Measurements from ENCODE around the gene MAB21L1.
A peak's percentile ranks its signal among the peaks of the same experiment; 100 is the strongest.

The MAB21L1 gene

DNA sequence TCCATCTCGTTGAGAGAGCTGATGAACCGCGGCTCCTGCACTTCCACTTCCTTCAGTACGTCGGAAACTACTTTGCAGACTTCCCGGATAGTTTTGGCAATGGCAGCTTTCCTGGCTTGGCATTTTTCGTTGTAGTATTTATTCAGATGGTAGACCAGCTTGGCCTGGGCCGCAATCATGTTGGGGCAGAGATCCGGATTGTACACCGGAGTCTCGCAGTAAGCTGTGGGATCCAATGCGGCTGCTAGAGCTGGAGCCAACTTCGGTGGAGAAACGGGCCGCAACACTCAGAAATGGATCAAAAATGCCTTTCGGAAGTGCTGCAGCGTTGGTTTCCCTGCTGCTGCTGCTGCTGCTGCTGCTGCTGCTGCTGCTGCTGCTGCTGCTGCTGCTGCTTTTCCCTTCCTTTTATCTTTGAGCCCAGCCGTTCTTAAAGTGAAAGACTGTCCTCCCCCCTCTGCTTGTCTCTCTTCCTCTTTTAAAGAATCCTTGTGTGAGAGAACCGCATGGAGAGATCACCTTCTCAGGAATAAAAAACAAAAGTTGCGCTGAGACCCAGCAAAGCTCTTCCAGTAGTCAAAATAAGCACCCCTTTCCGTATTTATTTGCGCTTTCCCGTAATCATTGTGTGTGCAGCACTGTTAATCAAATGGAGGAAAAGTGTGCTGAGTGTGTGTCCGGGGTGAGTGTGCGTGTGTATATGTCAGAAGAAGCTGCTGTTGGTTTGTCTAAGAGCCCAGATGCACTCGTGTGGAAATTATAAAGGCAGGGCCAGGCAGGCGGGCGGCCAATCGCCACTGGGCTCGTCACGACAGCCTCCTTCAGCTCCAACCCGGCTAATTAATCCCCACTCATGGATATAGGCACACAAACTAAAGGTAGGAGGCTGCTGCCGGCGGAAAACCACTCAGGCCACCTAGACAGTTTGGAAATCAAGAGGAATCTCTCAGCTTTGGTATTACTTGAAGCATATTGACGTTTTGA lies at the start of gene MAB21L1:
Gene MAB21L1 (minus strand): TSS at position 730 of the 984 bp plus-strand sequence. CDS start 551 bp downstream, at position 179.
- peak; percentile 38 for DNase-seq (ENCODE audit: low spot score)

DNA sequence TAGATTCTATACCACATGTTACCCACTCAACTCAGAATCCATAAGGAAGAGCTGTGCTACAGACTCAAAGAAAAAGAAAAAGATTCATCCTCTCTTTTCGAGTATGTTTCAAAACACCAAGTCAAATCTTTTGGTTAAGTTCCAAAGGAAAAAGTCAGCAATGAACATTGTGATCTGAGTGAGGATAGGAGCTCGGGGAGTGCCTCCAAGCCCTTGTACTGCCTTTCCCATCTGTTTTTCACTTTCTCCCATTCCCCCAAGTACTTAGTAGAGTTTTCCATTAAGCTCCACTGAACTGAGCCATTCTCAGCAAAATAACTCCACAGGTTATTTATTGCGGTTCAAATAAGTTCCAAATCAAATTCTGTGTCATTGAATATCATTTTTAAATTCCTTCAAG lies 47.7 kb upstream of the MAB21L1 start:
- TF ChIP-seq, protein P1, sequence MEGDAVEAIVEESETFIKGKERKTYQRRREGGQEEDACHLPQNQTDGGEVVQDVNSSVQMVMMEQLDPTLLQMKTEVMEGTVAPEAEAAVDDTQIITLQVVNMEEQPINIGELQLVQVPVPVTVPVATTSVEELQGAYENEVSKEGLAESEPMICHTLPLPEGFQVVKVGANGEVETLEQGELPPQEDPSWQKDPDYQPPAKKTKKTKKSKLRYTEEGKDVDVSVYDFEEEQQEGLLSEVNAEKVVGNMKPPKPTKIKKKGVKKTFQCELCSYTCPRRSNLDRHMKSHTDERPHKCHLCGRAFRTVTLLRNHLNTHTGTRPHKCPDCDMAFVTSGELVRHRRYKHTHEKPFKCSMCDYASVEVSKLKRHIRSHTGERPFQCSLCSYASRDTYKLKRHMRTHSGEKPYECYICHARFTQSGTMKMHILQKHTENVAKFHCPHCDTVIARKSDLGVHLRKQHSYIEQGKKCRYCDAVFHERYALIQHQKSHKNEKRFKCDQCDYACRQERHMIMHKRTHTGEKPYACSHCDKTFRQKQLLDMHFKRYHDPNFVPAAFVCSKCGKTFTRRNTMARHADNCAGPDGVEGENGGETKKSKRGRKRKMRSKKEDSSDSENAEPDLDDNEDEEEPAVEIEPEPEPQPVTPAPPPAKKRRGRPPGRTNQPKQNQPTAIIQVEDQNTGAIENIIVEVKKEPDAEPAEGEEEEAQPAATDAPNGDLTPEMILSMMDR (IDR thresholded peaks at IDR 0.05; ENCODE audit: extremely low read depth, missing control alignments) = no peak
- DNase-seq (ENCODE audit: low spot score) = no peak

More for the DNA sequence above, at the start of gene MAB21L1:
- TF ChIP-seq, protein P1 (IDR thresholded peaks at IDR 0.05; ENCODE audit: extremely low read depth, missing control alignments) = no peak

DNA sequence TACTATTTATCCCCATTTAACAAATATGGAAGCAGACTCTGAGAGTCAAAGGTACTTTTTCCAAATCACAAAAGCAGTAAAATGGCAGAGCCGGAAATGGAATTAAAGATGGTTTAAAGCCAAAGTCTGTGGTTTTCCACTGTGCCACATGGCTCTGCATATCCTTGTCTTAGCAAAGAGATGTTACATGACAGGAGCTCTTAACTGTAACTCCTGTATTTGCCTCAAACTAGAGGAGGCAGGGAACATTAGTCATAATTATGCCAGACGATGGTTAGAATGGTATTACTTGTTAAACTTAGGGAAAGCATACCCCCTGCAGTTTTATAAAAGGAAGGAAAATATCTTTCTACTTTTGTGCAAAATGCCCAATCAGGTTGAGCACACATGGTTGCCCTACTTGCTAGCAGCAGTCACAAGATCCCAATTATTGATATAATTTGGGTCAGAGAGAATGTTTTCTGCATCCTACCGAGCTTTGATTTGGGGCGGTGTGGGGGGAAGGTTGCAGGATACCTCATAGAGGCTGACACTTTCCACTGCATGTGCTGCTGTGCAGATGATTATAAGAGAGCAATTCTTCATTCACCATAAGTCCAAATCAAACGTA lies 42.0 kb upstream of the MAB21L1 start:
- no peak for DNase-seq (ENCODE audit: low spot score)
- TF ChIP-seq, protein P1 (IDR thresholded peaks at IDR 0.05; ENCODE audit: extremely low read depth, missing control alignments) = no peak

DNA sequence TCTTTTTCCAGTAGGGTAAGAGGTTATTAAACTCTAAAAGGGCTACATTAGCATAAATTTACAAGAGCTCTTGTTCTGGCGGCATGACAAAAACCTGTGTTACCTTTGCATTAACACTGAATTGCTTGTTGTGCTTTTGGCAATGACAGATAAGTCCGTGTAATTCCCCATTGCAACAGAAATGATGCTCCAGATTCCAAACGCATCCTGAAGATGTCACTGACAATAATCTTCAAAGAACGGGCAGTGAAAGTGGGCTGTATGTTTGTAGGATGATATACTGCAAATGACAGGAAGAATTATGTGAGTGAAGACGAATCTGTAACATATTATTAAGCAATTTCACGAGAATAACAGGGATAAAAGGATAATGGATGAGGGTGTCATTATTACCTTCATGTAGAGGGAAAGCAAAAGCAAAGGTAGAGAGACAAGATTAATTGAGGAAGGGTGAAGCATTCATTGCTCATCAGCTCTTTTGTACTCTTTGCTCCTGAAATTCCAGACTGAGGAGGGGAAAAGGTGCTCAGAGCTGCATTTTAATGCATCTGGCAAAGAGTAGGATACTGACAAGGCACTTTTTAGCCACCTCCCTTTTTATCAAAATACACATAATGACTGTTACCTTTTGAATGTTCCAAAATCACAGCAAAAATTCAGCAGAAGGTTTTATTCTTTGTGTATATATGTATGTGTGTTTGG lies 38.5 kb upstream of the MAB21L1 start:
- TF ChIP-seq, protein P1 (IDR thresholded peaks at IDR 0.05; ENCODE audit: extremely low read depth, missing control alignments) = no peak
- no peak for DNase-seq (ENCODE audit: low spot score)

DNA sequence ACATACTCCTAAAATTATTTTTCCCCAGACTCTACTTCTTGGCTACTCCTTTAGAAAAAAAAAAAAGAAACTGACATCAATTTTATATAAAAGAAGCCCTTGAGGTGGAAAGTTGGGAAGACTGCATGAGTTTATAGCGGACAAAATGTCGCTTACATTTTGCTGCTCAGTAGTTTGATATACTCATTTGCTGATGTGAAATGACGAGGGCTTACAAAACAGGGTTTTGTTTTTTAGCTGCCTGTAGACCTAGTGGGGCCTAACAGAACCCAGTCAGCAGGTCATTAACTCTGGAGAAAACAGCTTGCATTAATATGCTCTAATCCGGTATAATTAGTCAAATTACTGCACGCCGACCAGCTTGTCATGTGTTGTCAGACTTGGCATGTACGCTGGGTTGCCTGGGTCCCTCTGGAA lies 37.6 kb upstream of the MAB21L1 start:
- TF ChIP-seq, protein P1 (IDR thresholded peaks at IDR 0.05; ENCODE audit: extremely low read depth, missing control alignments) = no peak
- no peak for DNase-seq (ENCODE audit: low spot score)

DNA sequence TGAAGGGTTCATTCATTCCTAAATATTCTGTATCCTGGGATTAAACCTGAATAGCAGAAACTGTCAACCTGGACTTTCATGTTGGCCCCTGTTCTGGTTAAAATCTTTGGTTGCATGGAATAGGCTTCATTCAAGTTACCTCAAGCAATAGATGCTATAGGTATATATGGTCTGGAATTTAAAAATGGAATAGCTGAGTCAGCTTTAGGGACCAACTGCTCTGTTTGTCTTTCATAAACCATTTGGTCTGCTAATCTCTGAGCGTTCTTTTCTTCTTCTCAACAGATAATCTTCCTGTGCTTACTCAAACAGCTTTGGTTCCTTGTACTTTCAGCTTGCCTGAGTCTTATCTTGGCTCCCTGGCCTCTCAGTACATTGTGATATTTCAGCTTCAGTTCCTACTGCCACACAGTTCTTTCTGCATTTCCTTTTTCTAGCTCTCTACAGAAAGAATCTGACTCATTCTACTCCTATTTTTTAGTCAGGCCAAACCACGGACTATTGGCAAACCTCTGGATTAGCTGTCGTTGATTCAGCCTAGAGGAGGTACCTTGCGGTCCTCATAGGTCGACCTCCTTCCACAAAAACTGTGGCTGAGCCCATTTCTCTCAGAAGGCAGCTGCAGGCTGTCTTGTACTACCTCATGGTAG lies 35.9 kb upstream of the MAB21L1 start:
- TF ChIP-seq, protein P1 (IDR thresholded peaks at IDR 0.05; ENCODE audit: extremely low read depth, missing control alignments) = no peak
- no peak for DNase-seq (ENCODE audit: low spot score)

All from GM20000 (cell line).